HG03139 (cell line): Measurements from ENCODE around the gene WDR81.
"Not testable (repeated sequence)": the region's sequence is repeated elsewhere in the genome, so short reads cannot be mapped to it uniquely, and the experiment has no call there.

Experiments
- ATAC-seq: cut with Tn5 transposase; IDR thresholded peaks from one replicate; pipeline ENCODE4 v1.9.1; 2021; ENCODE audit not compliant: unreplicated experiment

WDR81 gene

DNA sequence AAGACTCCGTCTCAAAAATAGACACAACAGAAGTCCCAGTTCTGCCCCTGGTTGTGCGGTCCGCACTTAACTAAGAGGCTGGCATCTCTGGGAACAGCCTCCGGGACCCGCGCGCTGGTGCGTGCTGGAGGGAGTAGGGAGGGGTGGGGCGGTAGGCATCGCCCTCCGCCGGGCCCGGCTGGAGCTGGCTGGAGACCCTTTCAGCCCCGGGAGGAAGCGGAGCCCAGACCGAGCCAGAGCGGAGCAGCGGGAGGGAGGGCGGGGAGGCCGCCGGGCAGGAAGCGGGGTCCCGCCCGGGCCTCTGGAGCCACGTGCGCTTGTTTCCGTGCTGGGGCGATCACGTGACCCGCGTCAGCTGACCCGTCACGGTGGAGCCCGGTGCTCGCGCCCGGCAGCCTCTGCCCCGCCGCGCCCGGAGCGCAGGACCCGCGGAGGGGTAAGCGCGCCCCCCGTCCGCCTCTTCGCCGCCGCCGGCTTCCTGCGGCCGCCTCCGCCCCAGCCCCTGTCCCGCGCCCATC is at the start of gene WDR81:
TSS of gene WDR81 (plus strand) at position 354 of the 518 bp plus-strand sequence. CDS start 256 bp downstream, outside the sequence.
- peak; percentile 47 for ATAC-seq

DNA sequence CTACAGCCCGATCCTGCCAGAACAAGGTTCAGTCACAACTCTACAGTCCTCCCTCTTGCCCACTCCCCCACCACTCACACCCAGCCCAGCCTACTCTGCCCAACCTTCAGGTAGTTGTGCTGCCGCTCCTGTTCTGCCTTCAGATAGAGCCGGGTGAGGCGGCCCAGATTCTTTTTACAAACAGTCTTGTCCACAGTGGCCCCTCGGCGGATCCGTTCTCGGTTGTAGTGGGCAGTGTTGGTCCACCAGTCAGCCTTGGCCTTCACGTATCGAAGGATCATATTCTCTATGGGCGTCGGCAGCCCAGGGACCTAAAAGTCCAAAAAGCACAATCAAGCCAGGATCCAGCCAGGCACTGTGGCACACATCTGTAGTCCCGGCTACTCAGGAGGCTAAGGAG is 48.1 kb upstream of the WDR81 start:
- ATAC-seq: no peak

- no peak for ATAC-seq
Observed at GRCh38 chr17:1683459-1683858, 41.0 kb upstream of the WDR81 start.

DNA sequence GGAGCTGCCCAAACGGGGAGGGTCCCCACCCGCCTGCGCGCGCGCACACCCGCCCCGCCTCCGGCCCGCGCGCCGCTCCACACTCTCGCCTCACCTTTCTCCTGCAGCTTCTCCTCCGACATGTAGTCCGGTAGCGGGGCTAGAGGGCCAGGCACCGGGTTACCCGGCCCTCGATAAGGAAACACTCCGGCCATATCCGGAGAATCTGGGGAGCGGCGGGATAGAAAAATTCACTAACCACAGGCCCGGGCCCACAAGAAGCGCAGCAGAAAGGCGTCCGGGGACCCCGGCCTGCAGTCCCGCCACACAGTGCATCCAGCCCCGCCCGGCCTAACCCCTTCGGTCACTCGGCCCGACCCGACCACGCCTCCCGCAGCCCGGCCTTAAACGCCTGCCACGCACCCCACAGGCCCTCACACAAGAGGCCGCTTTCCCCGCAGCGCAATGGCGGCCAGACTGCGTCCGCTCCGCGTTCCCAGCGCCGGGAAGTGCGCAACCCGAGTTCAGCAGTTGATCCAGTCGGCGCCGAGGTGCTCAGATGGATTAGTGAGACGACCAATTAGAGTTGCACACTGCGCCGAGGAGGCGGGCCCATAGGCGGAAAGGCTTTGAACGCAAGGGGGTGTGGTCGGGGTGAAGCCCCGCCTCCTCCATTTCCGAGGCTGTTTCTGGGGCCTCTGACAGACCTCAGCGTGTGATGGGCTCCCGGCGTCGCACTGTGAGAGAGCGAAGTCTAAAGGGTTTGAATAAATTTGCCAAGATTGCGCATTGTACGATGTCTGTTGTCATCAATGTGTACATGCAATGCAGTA is 39.9 kb upstream of the WDR81 start, which contains the start of gene PRPF8:
TSS of gene PRPF8 (minus strand) at position 490 of the 812 bp plus-strand sequence. CDS start at position 194, 296 bp downstream.
- peak; percentile 92 for ATAC-seq

GRCh38 chr17:1686086-1686485 is 38.4 kb upstream of the WDR81 start:
- ATAC-seq: no peak

- not testable (repeated sequence) for ATAC-seq
Observed at GRCh38 chr17:1688405-1688804, 36.1 kb upstream of the WDR81 start.

DNA sequence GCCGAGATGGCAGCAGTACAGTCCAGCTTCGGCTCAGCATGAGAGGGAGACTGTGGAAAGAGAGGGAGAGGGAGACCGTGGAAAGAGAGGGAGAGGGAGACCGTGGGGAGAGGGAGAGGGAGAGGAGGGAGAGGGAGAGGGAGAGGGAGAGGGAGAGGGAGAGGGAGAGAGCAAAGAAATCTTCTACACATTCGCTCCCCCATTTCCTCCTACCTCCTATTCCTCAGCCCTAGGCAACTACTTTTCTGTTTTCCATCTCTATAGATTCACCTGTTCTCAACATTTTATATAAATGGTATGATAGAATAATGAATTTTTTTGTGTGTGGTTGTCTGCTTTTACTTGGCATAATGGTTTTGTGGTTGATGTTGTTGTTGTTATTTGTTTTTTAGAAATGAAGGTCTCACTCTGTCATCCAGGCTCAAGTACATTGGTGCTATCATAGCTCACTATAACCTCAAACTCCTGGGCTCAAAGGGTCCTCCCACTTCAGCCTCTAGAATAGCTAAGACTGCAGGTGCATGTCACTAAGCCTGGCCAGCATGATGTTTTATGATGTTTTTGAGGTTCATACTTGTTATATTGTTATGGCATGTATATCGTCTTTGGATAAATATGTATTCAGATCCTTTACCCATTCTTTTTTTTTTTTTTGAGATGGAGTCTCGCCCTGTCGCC is 33.8 kb upstream of the WDR81 start:
- ATAC-seq: no peak

DNA sequence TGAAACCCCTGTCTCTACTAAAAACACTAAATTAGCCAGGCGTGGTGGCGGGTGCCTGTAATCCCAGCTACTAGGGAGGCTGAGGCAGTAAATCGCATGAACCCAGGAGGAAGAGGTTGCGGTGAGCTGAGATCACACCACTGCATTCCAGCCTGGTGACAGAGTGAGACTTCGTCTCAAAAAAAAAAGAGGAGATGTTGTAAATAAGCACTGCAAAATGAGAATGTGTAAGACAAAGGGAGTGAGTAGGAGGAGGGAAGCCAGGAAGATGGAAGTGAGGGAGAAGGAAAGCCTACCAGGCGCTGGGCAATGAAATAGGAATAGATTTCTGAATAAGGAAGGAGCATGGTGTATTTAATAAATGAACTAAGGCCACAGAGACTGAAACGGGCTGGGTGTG is 31.2 kb upstream of the WDR81 start:
- no peak for ATAC-seq

- no peak for ATAC-seq
Observed at GRCh38 chr17:1695365-1695764, 29.1 kb upstream of the WDR81 start.

- no peak for ATAC-seq
Observed at GRCh38 chr17:1697681-1698080, 26.8 kb upstream of the WDR81 start.

DNA sequence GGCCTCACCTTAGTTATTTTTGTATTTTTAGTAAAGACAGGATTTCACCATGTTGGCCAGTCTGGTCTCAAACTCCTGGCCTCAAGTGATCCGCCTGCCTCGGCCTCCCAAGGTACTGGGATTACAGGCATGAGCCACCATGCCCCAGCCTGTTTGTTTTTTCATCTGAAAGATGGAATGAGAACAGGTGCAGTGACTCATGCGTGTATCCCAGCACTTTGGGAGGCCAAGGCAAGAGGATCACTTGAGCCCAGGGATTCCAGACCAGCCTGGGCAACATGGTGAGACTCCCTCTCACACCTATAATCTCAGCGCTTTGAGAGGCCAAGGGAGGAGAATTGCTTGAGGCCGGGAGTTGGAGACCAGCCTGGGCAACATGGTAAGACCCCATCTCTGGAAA is 24.6 kb upstream of the WDR81 start:
- ATAC-seq: not testable (repeated sequence)

- ATAC-seq: no peak
Observed at GRCh38 chr17:1703063-1703462, 21.4 kb upstream of the WDR81 start.

DNA sequence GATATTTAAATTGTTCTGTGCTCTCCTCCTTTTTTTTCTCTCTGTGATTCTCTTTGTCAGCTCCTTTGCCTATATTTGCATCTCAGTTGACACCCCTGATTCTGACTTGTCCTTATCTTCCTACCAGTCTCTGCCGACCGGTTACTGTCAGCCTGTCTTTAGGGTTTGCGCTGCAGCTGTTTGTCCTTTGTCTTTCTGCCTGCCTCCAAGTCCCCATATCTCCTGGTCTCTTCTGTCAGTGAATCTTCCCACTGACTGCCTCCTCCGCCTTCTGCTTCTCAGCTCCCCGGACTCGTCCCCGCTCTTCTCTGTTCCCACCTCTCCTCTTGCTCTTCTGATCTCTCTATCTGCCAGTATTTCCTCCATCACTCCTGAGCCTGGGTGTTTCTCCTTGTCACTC is 19.5 kb upstream of the WDR81 start:
- no peak for ATAC-seq

DNA sequence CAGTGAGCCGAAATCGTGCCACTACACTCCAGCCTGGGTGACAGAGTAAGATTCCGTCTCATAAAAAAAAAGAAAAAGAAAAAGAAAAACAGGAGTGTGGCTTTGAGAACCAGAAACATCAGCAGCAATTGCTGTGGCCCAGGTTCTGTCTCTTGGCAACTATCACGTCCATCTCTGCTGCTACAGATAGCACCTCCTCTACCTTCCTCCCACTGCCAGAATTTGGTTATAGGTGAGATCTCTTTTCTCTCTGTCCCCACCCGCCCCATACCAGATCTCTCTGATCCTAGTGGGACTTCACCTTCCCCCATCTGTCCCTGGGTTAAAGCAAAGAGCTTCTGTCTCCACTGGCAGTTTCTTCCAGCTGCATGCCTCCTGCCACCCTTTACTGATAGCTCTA is 17.4 kb upstream of the WDR81 start:
- ATAC-seq: no peak

DNA sequence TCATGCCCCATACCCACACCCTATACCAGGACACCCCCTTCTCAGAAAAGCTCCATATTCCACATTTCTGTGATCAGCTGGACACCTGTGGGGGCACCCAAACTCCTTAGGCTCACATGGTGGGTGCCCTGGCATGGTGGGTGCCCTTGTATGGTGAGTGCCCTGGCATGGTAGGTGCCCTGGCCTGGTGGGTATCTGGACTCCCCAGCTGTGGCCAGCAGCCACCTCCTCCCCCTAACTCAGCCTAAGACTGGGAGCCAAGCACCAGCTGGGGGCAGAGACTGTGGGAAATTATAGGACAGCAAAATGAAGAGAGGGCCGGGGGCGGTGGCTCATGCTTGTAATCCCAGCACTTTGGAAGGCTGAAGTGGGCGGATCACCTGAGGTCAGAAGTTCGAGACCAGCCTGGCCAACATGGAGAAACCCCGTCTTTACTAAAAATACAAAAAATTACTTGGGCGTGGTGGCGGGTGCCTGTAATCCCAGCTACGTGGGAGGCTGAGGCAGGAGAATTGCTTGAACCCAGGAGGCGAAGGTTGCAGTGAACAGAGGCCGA is 15.6 kb upstream of the WDR81 start:
- not testable (repeated sequence) for ATAC-seq

DNA sequence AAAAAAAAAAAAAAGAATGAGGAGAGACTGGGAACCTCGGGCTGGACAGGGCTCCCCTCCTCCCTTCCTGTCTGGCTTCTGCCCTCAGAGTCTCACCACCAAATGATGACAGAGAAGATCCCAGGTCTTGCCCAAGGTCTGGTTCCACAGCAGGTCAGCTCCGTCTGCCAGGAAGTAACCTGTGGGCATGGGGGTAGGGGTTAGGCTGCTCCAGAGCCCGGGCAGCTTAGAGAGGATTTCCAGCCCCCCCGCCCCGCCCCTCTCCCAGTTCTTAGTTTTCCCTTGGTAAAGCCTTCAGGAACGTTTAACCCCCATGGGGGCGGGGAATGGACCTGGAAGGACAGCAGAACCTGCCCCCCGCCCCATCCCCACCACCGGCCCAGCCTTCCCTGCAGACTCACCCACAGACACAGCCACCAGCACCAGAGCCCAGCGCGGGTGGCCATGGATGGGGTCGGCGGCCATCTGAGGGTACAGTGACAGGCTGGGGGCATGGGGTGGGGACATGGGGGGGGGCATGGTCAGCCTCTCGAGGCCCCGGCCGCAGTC is 15.0 kb upstream of the WDR81 start:
- no peak for ATAC-seq

- no peak for ATAC-seq
Observed at GRCh38 chr17:1709971-1710806, 14.3 kb upstream of the WDR81 start, which contains the start of gene TLCD2. Gene TLCD2 (minus strand): TSS chr17:1710377. CDS start chr17:1710242, 135 bp downstream.

- ATAC-seq: no peak
Observed at GRCh38 chr17:1710807-1711553, 13.5 kb upstream of the WDR81 start.

GRCh38 chr17:1711804-1712203 is 12.7 kb upstream of the WDR81 start:
- ATAC-seq: no peak

DNA sequence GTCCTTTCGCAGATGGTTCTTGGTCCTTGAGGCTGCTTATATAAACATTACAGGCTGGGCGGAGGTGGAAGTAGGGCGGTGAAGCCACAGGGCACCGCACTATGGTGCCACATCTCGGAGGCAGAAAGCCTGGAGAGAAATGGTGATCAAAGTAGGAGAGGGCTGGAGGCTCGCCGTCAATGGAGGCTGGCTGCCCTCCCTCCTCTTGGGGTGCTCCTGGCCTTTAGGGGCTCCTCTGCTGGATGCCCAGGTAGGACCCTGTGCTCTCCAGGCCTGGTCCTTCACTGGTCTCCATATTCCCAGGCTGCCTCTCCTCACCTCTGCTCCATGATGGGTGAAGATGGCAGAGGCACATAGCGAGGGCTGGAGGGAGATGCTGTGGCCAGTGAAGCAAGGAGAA is 12.2 kb upstream of the WDR81 start:
- no peak for ATAC-seq
